ENCODE measurements around the gene PTPRO.

DNA sequence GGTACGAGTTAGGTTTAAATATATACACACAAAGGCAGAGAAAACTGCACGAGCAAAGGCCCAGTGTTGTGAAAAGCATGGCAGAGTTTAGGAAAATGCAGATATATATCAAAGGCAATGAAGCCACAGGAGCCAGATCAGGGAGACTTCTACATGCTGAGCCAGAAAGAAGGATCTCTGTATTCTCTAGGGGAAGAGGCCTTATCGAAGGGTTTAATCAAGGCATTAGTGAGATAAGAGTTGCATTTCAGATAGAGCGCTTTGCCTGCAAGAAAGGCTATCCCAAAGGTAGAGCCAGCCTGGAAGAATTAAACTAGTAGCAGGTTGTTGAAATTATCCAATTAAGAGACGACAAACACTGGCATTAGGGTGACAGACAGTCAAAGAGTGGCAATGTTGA, 7.6 kb downstream of the PTPRO start:
- TF ChIP-seq ZFP36 (IDR thresholded peaks at IDR 0.05; ENCODE audit: borderline replicate concordance, partially characterized antibody) (no peak), POLR2A (IDR thresholded peaks at IDR 0.05; ENCODE audit: low read length) (no peak), PBX3 (IDR thresholded peaks at IDR 0.05) (no peak), EHMT2 (IDR thresholded peaks at IDR 0.05; ENCODE audit: low read depth) (no peak), MAZ (IDR thresholded peaks at IDR 0.05; ENCODE audit: borderline replicate concordance, low read depth, low read length) (no peak), RFX5 (IDR thresholded peaks at IDR 0.05) (no peak), ESRRA (IDR thresholded peaks at IDR 0.05; ENCODE audit: borderline replicate concordance, low read length) (no peak)
- TF ChIP-seq, protein P1, sequence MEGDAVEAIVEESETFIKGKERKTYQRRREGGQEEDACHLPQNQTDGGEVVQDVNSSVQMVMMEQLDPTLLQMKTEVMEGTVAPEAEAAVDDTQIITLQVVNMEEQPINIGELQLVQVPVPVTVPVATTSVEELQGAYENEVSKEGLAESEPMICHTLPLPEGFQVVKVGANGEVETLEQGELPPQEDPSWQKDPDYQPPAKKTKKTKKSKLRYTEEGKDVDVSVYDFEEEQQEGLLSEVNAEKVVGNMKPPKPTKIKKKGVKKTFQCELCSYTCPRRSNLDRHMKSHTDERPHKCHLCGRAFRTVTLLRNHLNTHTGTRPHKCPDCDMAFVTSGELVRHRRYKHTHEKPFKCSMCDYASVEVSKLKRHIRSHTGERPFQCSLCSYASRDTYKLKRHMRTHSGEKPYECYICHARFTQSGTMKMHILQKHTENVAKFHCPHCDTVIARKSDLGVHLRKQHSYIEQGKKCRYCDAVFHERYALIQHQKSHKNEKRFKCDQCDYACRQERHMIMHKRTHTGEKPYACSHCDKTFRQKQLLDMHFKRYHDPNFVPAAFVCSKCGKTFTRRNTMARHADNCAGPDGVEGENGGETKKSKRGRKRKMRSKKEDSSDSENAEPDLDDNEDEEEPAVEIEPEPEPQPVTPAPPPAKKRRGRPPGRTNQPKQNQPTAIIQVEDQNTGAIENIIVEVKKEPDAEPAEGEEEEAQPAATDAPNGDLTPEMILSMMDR (IDR thresholded peaks at IDR 0.05) = no peak

Measured in A549 (cell line).